ENCODE results near the gene LIFR. TPM values are rescaled to one million over a fixed set of nuclear protein-coding genes. Genes with fewer than 3 reads are reported as not detected.

The LIFR gene
- total RNA-seq, 1 experiment from 2014 or later: 22.0 TPM

- Histone ChIP-seq H3K36me3 (ENCODE audit: low read depth) (no peaks in the 10 kb centered on the region), H3K4me1 (replicated peaks; ENCODE audit: insufficient read depth) (peaks cover 39% of the 10 kb centered on the region), H3K9me3 (ENCODE audit: insufficient read depth, low read depth) (no peaks in the 10 kb centered on the region), H3K27ac (no peak overlapping the region), H3K79me2 (ENCODE audit: low read depth) (no peaks in the 10 kb centered on the region), H3K4me2 (no peak overlapping the region), H4K20me1 (ENCODE audit: insufficient read depth) (no peaks in the 10 kb centered on the region), H3K9me2 (ENCODE audit: insufficient read depth) (no peaks in the 10 kb centered on the region), H2AFZ (no peak overlapping the region), H3F3A (ENCODE audit: insufficient read depth, low read depth) (peaks cover 14% of the 10 kb centered on the region; the same call in 1 of the 2 replicates), H3K27me3 (ENCODE audit: insufficient read depth, low read depth) (no peaks in the 10 kb centered on the region), H3K4me3 (no peak overlapping the region)
- intact Hi-C loops (cut with micrococcal nuclease; ENCODE audit: unreplicated experiment): no loop called here
- no peak for TF ChIP-seq EZH2 (IDR thresholded peaks at IDR 0.05; ENCODE audit: low read depth)
- no peak for TF ChIP-seq CTCF (conservative IDR thresholded peaks at IDR 0.05)
- no TSS peak for BruUV-seq (replicated peaks)
- ChIA-PET CTCF (interaction anchor here (0.7 to 0.8 kb wide), 2 partner anchors 14 to 216 kb away, joined by 4 to 7 read pairs; no protein-coding TSS in a partner anchor), POLR2A (ENCODE audit: unreplicated experiment) (no interaction called here)
- DNase-seq: no peak
Measured at GRCh38 chr5:38593959-38594358, 37.5 kb upstream of the LIFR start.

GRCh38 chr5:38591523-38591849, 35.0 kb upstream of the LIFR start:
- no peak overlapping the region for H3K27ac ChIP-seq
- ChIA-PET CTCF (no interaction called here), POLR2A (ENCODE audit: unreplicated experiment) (interaction anchor here (0.6 kb wide), 1 partner anchor 86 kb away, joined by 4 read pairs; no protein-coding TSS in a partner anchor)
- no peaks in the 10 kb centered on the region for H3K79me2 ChIP-seq (ENCODE audit: low read depth)
- no peaks in the 10 kb centered on the region for H3K9me2 ChIP-seq (ENCODE audit: insufficient read depth)
- DNase-seq: no peak
- H3K4me3 ChIP-seq: no peak overlapping the region
- no peak overlapping the region for H2AFZ ChIP-seq
- no peaks in the 10 kb centered on the region for H3K36me3 ChIP-seq (ENCODE audit: low read depth)
- H4K20me1 ChIP-seq (ENCODE audit: insufficient read depth): no peaks in the 10 kb centered on the region
- TF ChIP-seq EZH2 (IDR thresholded peaks at IDR 0.05; ENCODE audit: low read depth) (no peak), CTCF (conservative IDR thresholded peaks at IDR 0.05) (no peak)
- no peak overlapping the region for H3K4me2 ChIP-seq
- intact Hi-C loops (cut with micrococcal nuclease; ENCODE audit: unreplicated experiment): no loop called here
- peaks cover 17% of the 10 kb centered on the region for H3K4me1 ChIP-seq (replicated peaks; ENCODE audit: insufficient read depth)
- BruUV-seq (replicated peaks): no TSS peak
- no peaks in the 10 kb centered on the region for H3K9me3 ChIP-seq (ENCODE audit: insufficient read depth, low read depth)
- H3F3A ChIP-seq (ENCODE audit: insufficient read depth, low read depth): peaks cover 6% of the 10 kb centered on the region; the same call in 1 of the 2 replicates
- H3K27me3 ChIP-seq (ENCODE audit: insufficient read depth, low read depth): no peaks in the 10 kb centered on the region

GRCh38 chr5:38590838-38591522, 34.5 kb upstream of the LIFR start:
- Histone ChIP-seq H3K9me2 (ENCODE audit: insufficient read depth) (no peaks in the 10 kb centered on the region), H3K79me2 (ENCODE audit: low read depth) (no peaks in the 10 kb centered on the region), H3K27ac (no peak overlapping the region), H3K4me2 (no peak overlapping the region), H3K4me3 (no peak overlapping the region), H4K20me1 (ENCODE audit: insufficient read depth) (no peaks in the 10 kb centered on the region), H3K4me1 (replicated peaks; ENCODE audit: insufficient read depth) (peaks cover 12% of the 10 kb centered on the region), H3F3A (ENCODE audit: insufficient read depth, low read depth) (peaks cover 5% of the 10 kb centered on the region; the same call in 1 of the 2 replicates), H3K27me3 (ENCODE audit: insufficient read depth, low read depth) (no peaks in the 10 kb centered on the region), H3K9me3 (ENCODE audit: insufficient read depth, low read depth) (no peaks in the 10 kb centered on the region), H2AFZ (no peak overlapping the region), H3K36me3 (ENCODE audit: low read depth) (no peaks in the 10 kb centered on the region)
- no peak for DNase-seq
- TF ChIP-seq CTCF (conservative IDR thresholded peaks at IDR 0.05) (no peak), EZH2 (IDR thresholded peaks at IDR 0.05; ENCODE audit: low read depth) (no peak)
- ChIA-PET POLR2A (ENCODE audit: unreplicated experiment) (no interaction called here), CTCF (no interaction called here)
- BruUV-seq (replicated peaks): no TSS peak
- intact Hi-C loops (cut with micrococcal nuclease; ENCODE audit: unreplicated experiment): no loop called here

Measured in PC-9 (cell line).